SK-N-SH treated with all-trans-retinoic acid at 6 μM for 48 hours (cell line): ENCODE data around the gene USP28.

ENCODE experiments used
- ARNTL ChIP-seq: fragments of 450-650 bp; formaldehyde crosslinking; IDR thresholded peaks from 2 replicates; pipeline ENCODE4 v1.5.0; 2020; ENCODE audit warnings: low read depth, mild to moderate bottlenecking, moderate library complexity, borderline replicate concordance
- BACH2 ChIP-seq: fragments of 250-450 bp; sonication (Bioruptor Pico); IDR thresholded peaks from 2 replicates; pipeline ENCODE4 v1.9.0; 2021; ENCODE audit warnings: mild to moderate bottlenecking, borderline replicate concordance
- CSDC2 ChIP-seq: fragments of 250-450 bp; sonication (Bioruptor Pico); IDR thresholded peaks from 2 replicates; pipeline ENCODE4 v1.5.0; 2020; ENCODE audit warnings: mild to moderate bottlenecking, moderate library complexity
- ESRRG ChIP-seq: fragments of 250-450 bp; sonication (Bioruptor Pico); IDR thresholded peaks from 2 replicates; pipeline ENCODE4 v1.6.1; 2021; ENCODE audit warnings: mild to moderate bottlenecking
- PATZ1 ChIP-seq: fragments of 250-450 bp; sonication (Bioruptor Pico); IDR thresholded peaks from 2 replicates; pipeline ENCODE4 v1.8.0; 2020; ENCODE audit warnings: mild to moderate bottlenecking, moderate library complexity, borderline replicate concordance
- ZNF565 ChIP-seq: fragments of 450-650 bp; formaldehyde crosslinking; conservative IDR thresholded peaks from 2 replicates; pipeline ENCODE4 v1.5.0; 2020; ENCODE audit warnings: low read depth, mild to moderate bottlenecking, moderate library complexity
- ZNF70 ChIP-seq: fragments of 450-650 bp; formaldehyde crosslinking; IDR thresholded peaks from 2 replicates; pipeline ENCODE4 v1.5.0; 2020; ENCODE audit warnings: mild to moderate bottlenecking, moderate library complexity
- TF ChIP-seq, protein P1 (sequence below): fragments of 250-450 bp; sonication (Bioruptor Pico); IDR thresholded peaks from 2 replicates; pipeline ENCODE4 v1.5.0; 2020; ENCODE audit warnings: mild to moderate bottlenecking, moderate library complexity

DNA sequence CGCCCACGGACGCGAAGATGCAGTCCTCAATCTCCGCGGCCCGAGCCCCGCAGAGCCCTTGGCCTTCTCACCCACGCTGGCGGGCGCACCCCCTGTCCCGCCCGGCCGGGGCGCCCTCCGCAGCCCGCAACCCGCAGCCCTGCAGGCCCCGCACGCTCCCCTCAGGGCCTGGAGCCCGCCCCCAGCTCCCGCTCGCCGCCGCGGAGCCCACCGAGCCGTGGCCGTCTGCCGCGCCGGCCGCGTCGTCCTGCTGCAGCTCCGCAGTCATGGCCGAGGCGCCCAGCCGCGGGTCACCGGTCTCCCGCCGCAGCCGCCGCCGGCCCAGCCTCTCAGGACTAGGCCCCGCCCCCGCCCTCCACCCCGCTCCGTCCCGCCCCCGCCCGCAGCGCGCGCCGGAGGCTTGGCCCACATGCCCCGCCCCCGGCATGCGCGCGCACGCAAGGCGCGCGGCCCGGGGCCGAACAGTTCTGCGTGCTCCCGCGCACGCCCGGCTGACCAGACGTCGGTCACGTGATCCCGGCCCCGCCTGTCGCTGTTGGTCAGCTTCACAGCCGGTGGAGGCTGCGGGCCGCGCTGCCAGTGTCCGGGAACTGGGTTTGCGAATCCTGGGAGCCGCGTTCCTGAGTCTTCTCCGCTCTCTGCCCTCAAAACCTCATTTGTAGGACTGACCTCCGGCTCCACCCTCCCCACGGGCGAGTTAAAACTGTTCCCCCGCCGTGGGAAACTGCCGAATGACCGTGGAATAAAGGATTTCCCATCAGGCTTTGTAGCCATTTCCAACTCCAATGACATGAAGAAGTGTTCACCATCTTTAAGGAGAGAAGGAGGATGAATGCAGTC lies at the start of gene USP28:
- TF ChIP-seq CSDC2 (CRISPR knock-in tag) = peak; percentile 69
- peak; percentile 77; the same call in 1 of the 2 replicates for TF ChIP-seq ZNF565 (CRISPR knock-in tag)
- TF ChIP-seq PATZ1 (CRISPR knock-in tag) = no peak
- no peak for TF ChIP-seq ARNTL (CRISPR knock-in tag)
- TF ChIP-seq ZNF70 (CRISPR knock-in tag) = no peak
- TF ChIP-seq, protein P1, sequence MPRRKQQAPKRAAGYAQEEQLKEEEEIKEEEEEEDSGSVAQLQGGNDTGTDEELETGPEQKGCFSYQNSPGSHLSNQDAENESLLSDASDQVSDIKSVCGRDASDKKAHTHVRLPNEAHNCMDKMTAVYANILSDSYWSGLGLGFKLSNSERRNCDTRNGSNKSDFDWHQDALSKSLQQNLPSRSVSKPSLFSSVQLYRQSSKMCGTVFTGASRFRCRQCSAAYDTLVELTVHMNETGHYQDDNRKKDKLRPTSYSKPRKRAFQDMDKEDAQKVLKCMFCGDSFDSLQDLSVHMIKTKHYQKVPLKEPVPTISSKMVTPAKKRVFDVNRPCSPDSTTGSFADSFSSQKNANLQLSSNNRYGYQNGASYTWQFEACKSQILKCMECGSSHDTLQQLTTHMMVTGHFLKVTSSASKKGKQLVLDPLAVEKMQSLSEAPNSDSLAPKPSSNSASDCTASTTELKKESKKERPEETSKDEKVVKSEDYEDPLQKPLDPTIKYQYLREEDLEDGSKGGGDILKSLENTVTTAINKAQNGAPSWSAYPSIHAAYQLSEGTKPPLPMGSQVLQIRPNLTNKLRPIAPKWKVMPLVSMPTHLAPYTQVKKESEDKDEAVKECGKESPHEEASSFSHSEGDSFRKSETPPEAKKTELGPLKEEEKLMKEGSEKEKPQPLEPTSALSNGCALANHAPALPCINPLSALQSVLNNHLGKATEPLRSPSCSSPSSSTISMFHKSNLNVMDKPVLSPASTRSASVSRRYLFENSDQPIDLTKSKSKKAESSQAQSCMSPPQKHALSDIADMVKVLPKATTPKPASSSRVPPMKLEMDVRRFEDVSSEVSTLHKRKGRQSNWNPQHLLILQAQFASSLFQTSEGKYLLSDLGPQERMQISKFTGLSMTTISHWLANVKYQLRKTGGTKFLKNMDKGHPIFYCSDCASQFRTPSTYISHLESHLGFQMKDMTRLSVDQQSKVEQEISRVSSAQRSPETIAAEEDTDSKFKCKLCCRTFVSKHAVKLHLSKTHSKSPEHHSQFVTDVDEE (CRISPR knock-in tag) = peak; percentile 90
- no peak for TF ChIP-seq BACH2 (CRISPR knock-in tag)
- 0 out of 2 replicates have a peak, but pooled peaks have one; percentile 66 for TF ChIP-seq ESRRG (CRISPR knock-in tag)
